Effector memory CD4-positive, alpha-beta T cell (primary cell): ENCODE results near the gene BRD2.
A peak's percentile ranks its signal among the peaks of the same experiment; 100 is the strongest.
"Not testable (repeated sequence)": the region's sequence is repeated elsewhere in the genome, so short reads cannot be mapped to it uniquely, and the experiment has no call there.

Source experiments
- DNase-seq, 3 donors: peaks; one replicate each; pipeline ENCODE4 v3.0.0-alpha.2; 2020
- H3K27ac ChIP-seq: 2 replicates; pipeline ENCODE4 v1.7.0; 2013; ENCODE audit warnings: mild to moderate bottlenecking, low read length, moderate library complexity; ENCODE audit not compliant: insufficient read depth, poor library complexity, severe bottlenecking
- H3K27me3 ChIP-seq: replicated peaks from 2 replicates; pipeline ENCODE4 v1.7.0; 2013; ENCODE audit warnings: mild to moderate bottlenecking, low read length; ENCODE audit not compliant: insufficient read depth, control insufficient read depth, poor library complexity, severe bottlenecking
- H3K36me3 ChIP-seq: 2 replicates; pipeline ENCODE4 v1.7.0; 2013; ENCODE audit warnings: mild to moderate bottlenecking, low read length, moderate library complexity; ENCODE audit not compliant: control insufficient read depth, insufficient read depth
- H3K4me1 ChIP-seq: 2 replicates; pipeline ENCODE4 v1.7.0; 2013; ENCODE audit warnings: low read length, mild to moderate bottlenecking; ENCODE audit not compliant: control insufficient read depth, insufficient read depth, poor library complexity, severe bottlenecking
- H3K4me3 ChIP-seq: 2 replicates; pipeline ENCODE4 v1.7.0; 2013; ENCODE audit warnings: low read length, low read depth, mild to moderate bottlenecking; ENCODE audit not compliant: insufficient read depth, poor library complexity, severe bottlenecking
- H3K9me3 ChIP-seq: 2 replicates; pipeline ENCODE4 v1.7.0; 2013; ENCODE audit warnings: mild to moderate bottlenecking, low read length, moderate library complexity; ENCODE audit not compliant: control insufficient read depth

Gene BRD2

DNA sequence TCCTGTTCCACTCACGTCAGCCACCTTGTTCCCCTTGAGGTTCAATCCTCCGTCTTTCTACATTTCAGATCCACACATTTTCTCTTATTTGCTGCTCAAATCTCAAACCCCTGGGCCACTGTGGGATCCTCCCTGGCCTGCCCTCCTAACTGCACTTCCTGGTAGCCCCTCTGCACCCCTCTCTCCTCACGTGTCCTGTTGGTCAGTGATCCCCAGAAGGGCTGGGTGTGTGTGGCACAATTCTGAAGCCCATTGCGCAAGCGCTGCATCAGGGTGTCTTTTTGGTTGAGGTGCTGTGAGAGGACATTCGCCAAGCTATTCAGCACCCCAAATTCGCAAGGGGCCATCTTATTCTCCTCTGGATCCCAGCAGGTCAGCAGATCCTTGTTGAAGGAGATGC is 29.9 kb upstream of the BRD2 start:
- no peak overlapping the region for H3K4me3 ChIP-seq
- H3K4me1 ChIP-seq = peaks cover 17% of the 10 kb centered on the region
- no peaks in the 10 kb centered on the region for H3K27me3 ChIP-seq
- no peaks in the 10 kb centered on the region for H3K36me3 ChIP-seq
- H3K9me3 ChIP-seq = no peaks in the 10 kb centered on the region
- no peak overlapping the region for H3K27ac ChIP-seq
- no peak for DNase-seq

DNA sequence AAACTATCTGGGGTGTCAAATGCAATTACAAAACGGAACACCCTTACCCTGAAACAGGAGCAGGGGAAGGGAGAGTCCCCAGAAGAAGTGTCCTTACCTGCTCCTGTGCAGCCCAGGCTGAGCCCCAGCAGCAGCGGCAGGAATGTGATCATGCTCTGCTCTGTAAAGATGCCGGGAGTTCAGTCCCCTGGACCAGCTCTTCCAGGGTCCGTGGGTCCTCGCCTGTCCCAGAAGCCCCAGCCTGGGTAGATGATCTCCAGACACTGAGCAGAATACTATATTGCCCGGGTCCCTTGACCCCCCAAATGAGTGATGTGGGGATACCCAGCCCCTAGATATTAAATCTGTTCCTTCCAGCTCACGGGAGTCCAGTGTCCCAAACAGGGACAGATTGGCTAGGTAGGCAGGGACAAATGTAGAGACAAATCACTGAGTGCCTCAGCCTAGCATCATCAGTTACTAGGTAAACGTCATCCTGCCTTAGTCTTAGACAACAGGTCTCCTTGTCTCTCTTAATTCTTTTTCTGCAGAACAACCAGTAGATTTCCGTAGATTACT is 27.7 kb upstream of the BRD2 start, which contains the start of gene HLA-DMB:
TSS of gene HLA-DMB (minus strand) at position 373 of the 558 bp plus-strand sequence. CDS start at position 152, 221 bp downstream.
- H3K27ac ChIP-seq = peak within 1 kb of the TSS; percentile 54
- no peaks in the 10 kb centered on the region for H3K9me3 ChIP-seq
- H3K4me1 ChIP-seq = peaks cover 27% of the 10 kb centered on the region
- H3K36me3 ChIP-seq = no peaks in the 10 kb centered on the region
- peak; percentile 10 to 44 (median 30) for DNase-seq
- H3K4me3 ChIP-seq = peak within 1 kb of the TSS; percentile 52
- H3K27me3 ChIP-seq = no peaks in the 10 kb centered on the region

DNA sequence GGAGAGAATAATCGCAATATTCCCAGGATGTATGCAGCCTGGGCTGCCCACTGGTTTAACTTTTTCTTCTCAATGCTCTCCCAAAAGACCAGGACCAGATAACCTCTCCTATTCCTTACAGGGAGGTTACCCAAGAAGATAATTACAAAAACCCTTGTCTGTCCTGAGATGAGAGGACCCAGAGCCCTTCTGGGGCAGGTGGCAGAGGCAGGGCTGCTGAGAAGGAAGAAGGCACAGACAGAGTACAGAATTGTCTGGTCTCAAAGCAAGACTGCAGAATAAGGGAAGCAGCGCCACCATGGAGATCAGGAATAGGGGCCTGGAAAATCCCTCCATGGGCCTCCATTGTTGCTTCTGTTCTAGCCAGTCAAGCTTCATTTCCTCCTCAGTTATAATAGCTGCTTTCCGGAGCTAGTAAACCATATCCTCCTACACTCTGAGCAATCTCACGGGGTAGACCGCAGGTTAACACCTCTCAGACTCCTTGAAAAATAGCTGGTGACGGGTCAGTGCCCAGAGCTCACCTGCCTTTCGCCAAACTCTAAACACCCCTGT is 27.1 kb upstream of the BRD2 start:
- Histone ChIP-seq H3K27me3 (no peaks in the 10 kb centered on the region), H3K36me3 (no peaks in the 10 kb centered on the region), H3K27ac (peak overlapping the region; percentile 54), H3K4me3 (peak overlapping the region; percentile 52), H3K9me3 (no peaks in the 10 kb centered on the region), H3K4me1 (peaks cover 27% of the 10 kb centered on the region)
- DNase-seq = peak; percentile 30 to 48 (median 34)

DNA sequence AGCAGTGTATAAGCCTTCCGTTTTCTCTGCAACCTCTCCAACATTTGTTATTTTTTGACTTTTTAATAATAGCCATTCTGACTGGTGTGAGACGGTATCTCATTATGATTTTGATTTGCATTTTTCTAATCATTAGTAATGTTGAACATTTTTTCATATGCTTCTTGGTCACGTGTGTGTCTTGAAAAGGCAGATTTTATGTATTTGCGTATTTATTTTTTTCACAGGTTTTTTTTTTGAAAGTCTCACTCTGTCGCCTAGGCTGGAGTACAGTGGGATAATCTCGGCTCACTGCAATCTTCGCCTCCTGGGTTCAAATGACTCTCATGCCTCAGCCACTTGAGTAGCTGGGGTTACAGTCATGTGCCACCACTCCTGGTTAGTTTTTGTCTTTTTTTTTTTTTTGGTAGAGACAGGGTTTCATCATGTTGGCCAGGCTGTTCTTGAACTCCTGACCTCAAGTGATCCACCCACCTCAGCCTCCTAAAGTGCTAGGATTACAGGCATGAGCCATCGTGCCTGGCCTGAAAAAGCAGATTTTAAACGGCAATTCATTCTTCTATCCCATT is 25.8 kb upstream of the BRD2 start:
- DNase-seq, H3K9me3 ChIP-seq, H3K27ac ChIP-seq, H3K4me3 ChIP-seq, H3K27me3 ChIP-seq, H3K36me3 ChIP-seq: not testable (repeated sequence)
- H3K4me1 ChIP-seq = peaks cover 27% of the 10 kb centered on the region

- no peaks in the 10 kb centered on the region for H3K27me3 ChIP-seq
- H3K4me1 ChIP-seq = peaks cover 27% of the 10 kb centered on the region
- H3K36me3 ChIP-seq = no peaks in the 10 kb centered on the region
- H3K27ac ChIP-seq = peak overlapping the region; percentile 24
- peak overlapping the region; percentile 6 for H3K4me3 ChIP-seq
- DNase-seq = peak in 1 of 3 donors; percentile 10
- no peaks in the 10 kb centered on the region for H3K9me3 ChIP-seq
Measured at GRCh38 chr6:32943864-32944649, 24.3 kb upstream of the BRD2 start.

DNA sequence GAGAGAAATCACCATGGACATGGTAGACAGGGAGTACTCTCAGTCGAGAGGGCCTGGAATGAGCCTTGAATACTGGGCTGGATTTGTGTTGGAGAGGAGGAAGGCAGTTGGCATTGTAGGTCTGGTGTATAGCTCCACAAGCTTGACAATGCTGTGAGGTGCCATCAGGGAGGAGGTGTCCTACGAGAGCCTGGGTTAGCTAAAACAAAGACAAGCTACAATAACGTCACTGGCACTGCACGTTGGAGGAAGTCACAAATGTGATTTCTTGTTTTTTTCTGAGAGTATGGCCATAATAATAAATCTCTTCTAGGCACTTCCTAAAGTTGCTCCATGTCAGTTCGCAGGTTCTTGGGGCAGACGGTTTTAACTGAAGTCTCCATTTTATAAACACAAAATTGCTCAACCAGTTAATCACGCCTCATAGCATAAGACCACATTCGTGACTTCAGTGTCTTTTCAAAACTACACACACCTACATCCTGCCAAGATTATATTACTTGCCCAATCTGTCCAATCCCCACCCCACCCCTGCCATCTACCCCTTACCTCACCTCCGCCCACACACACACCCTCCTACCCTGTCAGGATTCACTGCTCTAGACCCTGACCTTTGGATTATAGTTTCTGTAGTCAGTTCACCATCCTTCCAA is 23.2 kb upstream of the BRD2 start:
- Histone ChIP-seq H3K27ac (no peak overlapping the region), H3K4me1 (peaks cover 20% of the 10 kb centered on the region), H3K27me3 (no peaks in the 10 kb centered on the region), H3K9me3 (no peaks in the 10 kb centered on the region), H3K4me3 (no peak overlapping the region), H3K36me3 (no peaks in the 10 kb centered on the region)
- DNase-seq = no peak

- Histone ChIP-seq H3K9me3 (no peaks in the 10 kb centered on the region), H3K4me3 (no peak overlapping the region), H3K27me3 (no peaks in the 10 kb centered on the region), H3K4me1 (peaks cover 13% of the 10 kb centered on the region), H3K36me3 (no peaks in the 10 kb centered on the region), H3K27ac (no peak overlapping the region)
- no peak for DNase-seq
Measured at GRCh38 chr6:32945953-32946352, 22.4 kb upstream of the BRD2 start.

- Histone ChIP-seq H3K4me3 (no peak overlapping the region), H3K4me1 (peaks cover 10% of the 10 kb centered on the region), H3K27me3 (no peaks in the 10 kb centered on the region), H3K9me3 (no peaks in the 10 kb centered on the region), H3K36me3 (no peaks in the 10 kb centered on the region), H3K27ac (no peak overlapping the region)
- no peak for DNase-seq
Measured at GRCh38 chr6:32946893-32947292, 21.5 kb upstream of the BRD2 start.

DNA sequence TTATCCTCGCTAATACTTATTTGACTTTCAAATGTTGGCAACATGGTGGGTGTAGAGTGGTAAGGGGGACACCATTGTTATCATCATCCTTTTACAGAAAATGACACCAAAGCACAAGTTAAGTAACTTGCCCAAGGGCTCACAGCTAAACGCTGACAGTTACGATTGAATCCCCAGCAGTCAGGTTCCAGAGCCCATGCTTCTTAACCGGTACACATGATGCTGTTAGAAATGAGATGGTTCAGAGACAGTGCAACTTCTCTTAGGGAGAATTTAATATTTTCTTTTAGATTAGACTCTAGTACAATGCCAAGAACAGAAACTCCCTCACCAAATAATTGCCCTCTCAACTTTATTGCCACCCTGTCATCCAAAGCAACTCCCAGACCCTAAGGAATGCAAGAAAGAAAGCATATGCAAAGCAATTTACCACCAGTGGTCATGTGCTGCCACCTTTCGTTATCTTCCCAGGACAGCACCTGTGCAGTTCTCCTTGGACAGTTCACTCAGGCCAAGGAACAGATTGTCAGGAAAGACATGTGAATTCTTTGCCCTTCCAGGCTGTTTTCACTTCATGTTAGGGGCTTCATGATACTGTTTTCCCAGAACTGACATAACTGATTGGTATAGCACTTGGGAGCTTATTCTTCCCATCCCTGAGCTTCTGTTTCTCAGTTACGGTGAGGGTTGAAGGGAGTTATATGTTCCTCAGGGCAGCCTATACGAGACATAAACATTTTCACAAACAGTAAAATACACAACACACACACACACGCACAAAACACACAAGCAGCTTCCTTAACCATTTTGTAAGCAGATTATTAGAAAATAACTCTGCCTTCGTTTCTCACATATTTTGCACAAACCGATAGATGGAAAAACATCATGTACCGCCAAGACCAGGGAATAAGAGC is 20.6 kb upstream of the BRD2 start:
- H3K4me1 ChIP-seq = peaks cover 16% of the 10 kb centered on the region
- H3K9me3 ChIP-seq = no peaks in the 10 kb centered on the region
- DNase-seq = peak in 2 of 3 donors; percentile 11 to 20
- H3K27me3 ChIP-seq = no peaks in the 10 kb centered on the region
- H3K4me3 ChIP-seq = no peak overlapping the region
- H3K36me3 ChIP-seq = no peaks in the 10 kb centered on the region
- no peak overlapping the region for H3K27ac ChIP-seq
